Breast epithelium (tissue), 3 donors: Measurements from ENCODE around the gene FAM98C.

Experiments
- CTCF ChIP-seq, 3 donors: fragments of 450-650 bp; IDR thresholded peaks; one replicate each; pipeline ENCODE4 v1.5.1; 2016 to 2017; ENCODE audit warnings: antibody characterized with exemption in 3 of 3, mild to moderate bottlenecking in 3 of 3, moderate library complexity in 3 of 3
- POLR2A ChIP-seq: fragments of 450-650 bp; IDR thresholded peaks from one replicate; pipeline ENCODE4 v1.6.1; 2016; ENCODE audit warnings: antibody characterized with exemption, mild to moderate bottlenecking, moderate library complexity
- POLR2AphosphoS5 ChIP-seq, 3 donors: sonication (generic); formaldehyde crosslinking; IDR thresholded peaks; one replicate each; pipeline ENCODE4 v1.6.1; 2017; ENCODE audit warnings: antibody characterized with exemption in 3 of 3

GRCh38 chr19:38425222-38425809, 22.4 kb downstream of the FAM98C start:
- TF ChIP-seq POLR2A (no peak), CTCF (IDR thresholded peaks at IDR 0.05) (no peak), POLR2AphosphoS5 (IDR thresholded peaks at IDR 0.05) (no peak)
